ENCODE results near the gene MRAS.

Gene MRAS

DNA sequence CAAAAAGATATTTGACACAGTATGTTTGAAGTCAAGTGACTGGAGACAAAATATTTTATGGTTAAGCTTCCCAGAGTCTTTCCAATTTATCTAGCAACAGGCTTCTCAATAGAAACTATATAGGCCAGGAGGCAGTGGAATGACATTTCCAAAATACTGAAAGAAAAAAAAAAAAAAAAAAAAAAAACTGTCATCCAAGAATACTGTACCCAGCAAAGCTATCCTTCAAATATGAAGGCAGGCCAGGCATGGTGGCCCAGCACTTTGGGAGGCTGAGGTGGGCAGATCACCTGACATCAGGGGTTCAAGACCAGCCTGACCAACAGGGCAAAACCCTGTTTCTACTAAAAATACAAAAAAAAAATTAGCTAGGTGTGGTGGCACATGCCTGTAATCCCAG lies 39.6 kb upstream of the MRAS start:
- Histone ChIP-seq H2AFZ (ENCODE audit: low read depth) (no peak overlapping the region), H3K4me2 (no peak overlapping the region), H3K4me1 (ENCODE audit: low read depth, poor library complexity, severe bottlenecking) (no peaks in the 10 kb centered on the region), H3K79me2 (ENCODE audit: insufficient read depth, low read depth) (no peaks in the 10 kb centered on the region), H4K20me1 (ENCODE audit: insufficient read depth) (no peaks in the 10 kb centered on the region), H3K36me3 (ENCODE audit: insufficient read depth) (no peaks in the 10 kb centered on the region), H3K27ac (no peak overlapping the region), H3K9ac (no peak overlapping the region), H3K4me3 (IDR thresholded peaks at IDR 0.05; ENCODE audit: insufficient read depth, low read depth, low read length) (no peak overlapping the region), H3K27me3 (ENCODE audit: insufficient read depth, low read depth) (no peaks in the 10 kb centered on the region)
- TF ChIP-seq, protein P1, sequence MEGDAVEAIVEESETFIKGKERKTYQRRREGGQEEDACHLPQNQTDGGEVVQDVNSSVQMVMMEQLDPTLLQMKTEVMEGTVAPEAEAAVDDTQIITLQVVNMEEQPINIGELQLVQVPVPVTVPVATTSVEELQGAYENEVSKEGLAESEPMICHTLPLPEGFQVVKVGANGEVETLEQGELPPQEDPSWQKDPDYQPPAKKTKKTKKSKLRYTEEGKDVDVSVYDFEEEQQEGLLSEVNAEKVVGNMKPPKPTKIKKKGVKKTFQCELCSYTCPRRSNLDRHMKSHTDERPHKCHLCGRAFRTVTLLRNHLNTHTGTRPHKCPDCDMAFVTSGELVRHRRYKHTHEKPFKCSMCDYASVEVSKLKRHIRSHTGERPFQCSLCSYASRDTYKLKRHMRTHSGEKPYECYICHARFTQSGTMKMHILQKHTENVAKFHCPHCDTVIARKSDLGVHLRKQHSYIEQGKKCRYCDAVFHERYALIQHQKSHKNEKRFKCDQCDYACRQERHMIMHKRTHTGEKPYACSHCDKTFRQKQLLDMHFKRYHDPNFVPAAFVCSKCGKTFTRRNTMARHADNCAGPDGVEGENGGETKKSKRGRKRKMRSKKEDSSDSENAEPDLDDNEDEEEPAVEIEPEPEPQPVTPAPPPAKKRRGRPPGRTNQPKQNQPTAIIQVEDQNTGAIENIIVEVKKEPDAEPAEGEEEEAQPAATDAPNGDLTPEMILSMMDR (conservative IDR thresholded peaks at IDR 0.05; ENCODE audit: low read depth, low read length): no peak

DNA sequence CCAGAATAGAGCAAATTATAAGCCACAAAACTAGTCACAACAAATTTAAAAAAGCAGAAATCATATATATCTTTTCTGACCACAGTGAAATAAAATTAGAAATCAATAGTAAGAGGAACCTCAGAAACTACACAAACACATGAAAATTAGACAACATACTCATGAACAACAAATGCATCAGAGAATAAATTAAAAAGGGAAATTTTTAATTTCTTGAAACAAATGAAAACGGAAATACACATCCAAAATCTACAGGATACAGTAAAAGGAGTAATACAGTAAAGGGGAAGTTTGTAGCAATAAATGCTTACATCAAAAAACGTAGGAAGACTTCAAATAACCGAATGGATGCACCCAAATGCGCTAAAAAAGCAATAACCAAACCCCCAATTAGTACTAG lies 37.9 kb upstream of the MRAS start:
- Histone ChIP-seq H3K27ac (no peak overlapping the region), H2AFZ (ENCODE audit: low read depth) (no peak overlapping the region), H3K36me3 (ENCODE audit: insufficient read depth) (no peaks in the 10 kb centered on the region), H3K4me3 (IDR thresholded peaks at IDR 0.05; ENCODE audit: insufficient read depth, low read depth, low read length) (no peak overlapping the region), H3K79me2 (ENCODE audit: insufficient read depth, low read depth) (no peaks in the 10 kb centered on the region), H3K27me3 (ENCODE audit: insufficient read depth, low read depth) (no peaks in the 10 kb centered on the region), H3K9ac (no peak overlapping the region), H4K20me1 (ENCODE audit: insufficient read depth) (no peaks in the 10 kb centered on the region), H3K4me2 (no peak overlapping the region), H3K4me1 (ENCODE audit: low read depth, poor library complexity, severe bottlenecking) (no peaks in the 10 kb centered on the region)
- TF ChIP-seq, protein P1 (conservative IDR thresholded peaks at IDR 0.05; ENCODE audit: low read depth, low read length): no peak

DNA sequence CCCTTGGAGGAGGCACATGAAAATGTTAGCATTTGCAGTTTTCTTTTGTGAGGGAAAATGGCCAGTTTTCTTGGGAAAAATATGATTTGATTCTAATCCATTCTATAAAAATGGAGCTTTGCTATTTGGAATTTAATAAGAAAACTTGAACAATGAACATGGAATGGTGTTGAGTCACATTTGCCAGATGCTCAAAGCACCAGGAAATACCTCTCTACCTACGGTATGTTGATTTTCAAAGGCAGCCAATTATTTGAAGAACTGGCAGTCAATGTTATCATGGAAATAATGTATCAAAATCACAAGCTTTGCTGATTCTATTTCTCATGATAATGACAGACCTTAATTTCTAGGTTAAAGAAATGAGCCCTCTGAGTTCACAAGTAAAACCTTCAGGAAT lies 33.6 kb upstream of the MRAS start:
- Histone ChIP-seq H2AFZ (ENCODE audit: low read depth) (no peak overlapping the region), H3K27ac (no peak overlapping the region), H3K9ac (no peak overlapping the region), H3K79me2 (ENCODE audit: insufficient read depth, low read depth) (no peaks in the 10 kb centered on the region), H3K27me3 (ENCODE audit: insufficient read depth, low read depth) (no peaks in the 10 kb centered on the region), H4K20me1 (ENCODE audit: insufficient read depth) (no peaks in the 10 kb centered on the region), H3K4me2 (no peak overlapping the region), H3K4me1 (ENCODE audit: low read depth, poor library complexity, severe bottlenecking) (no peaks in the 10 kb centered on the region), H3K36me3 (ENCODE audit: insufficient read depth) (no peaks in the 10 kb centered on the region), H3K4me3 (IDR thresholded peaks at IDR 0.05; ENCODE audit: insufficient read depth, low read depth, low read length) (no peak overlapping the region)
- TF ChIP-seq, protein P1 (conservative IDR thresholded peaks at IDR 0.05; ENCODE audit: low read depth, low read length): no peak

DNA sequence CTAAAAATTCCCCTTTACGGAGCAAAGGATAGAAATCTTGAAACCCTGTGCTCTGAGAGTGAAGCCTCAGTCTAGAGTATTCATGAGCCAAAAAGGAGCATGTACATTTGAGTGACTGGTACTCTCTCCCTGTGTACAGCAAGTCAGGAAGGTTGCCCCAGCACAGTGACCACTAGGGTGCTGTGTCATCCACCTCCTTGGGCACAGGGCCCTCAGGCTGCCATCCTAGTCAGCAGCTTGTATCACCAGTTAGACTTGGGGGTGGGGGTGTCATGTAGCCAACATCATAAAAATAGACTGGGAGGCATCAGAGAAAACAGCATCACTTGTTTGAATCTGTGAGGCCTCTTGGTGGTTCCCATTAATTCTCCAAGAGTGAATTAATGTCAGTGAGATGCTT lies 30.7 kb upstream of the MRAS start:
- Histone ChIP-seq H3K79me2 (ENCODE audit: insufficient read depth, low read depth) (no peaks in the 10 kb centered on the region), H3K4me3 (IDR thresholded peaks at IDR 0.05; ENCODE audit: insufficient read depth, low read depth, low read length) (no peak overlapping the region), H3K27me3 (ENCODE audit: insufficient read depth, low read depth) (no peaks in the 10 kb centered on the region), H3K9ac (no peak overlapping the region), H2AFZ (ENCODE audit: low read depth) (no peak overlapping the region), H3K4me1 (ENCODE audit: low read depth, poor library complexity, severe bottlenecking) (no peaks in the 10 kb centered on the region), H3K36me3 (ENCODE audit: insufficient read depth) (no peaks in the 10 kb centered on the region), H4K20me1 (ENCODE audit: insufficient read depth) (no peaks in the 10 kb centered on the region), H3K27ac (no peak overlapping the region), H3K4me2 (no peak overlapping the region)
- TF ChIP-seq, protein P1 (conservative IDR thresholded peaks at IDR 0.05; ENCODE audit: low read depth, low read length): no peak

DNA sequence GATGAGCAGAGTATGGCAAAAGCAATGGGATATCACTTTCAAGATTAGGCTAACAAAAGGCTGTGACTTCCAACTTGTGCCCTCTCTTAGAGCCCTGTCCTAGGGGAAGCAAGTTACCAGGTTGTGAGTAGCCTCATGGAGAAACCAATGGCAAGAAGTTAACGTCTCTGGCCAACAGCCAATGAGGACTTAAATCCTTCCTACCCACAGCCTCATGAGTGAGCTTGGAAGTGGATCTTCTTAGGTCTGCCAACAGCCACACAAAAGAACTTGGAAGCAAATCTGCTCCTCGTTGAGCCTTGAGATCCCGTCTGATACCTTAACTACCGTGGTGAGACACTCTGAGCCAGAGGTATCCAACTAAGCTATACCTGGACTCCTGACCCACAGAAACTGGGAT lies 24.4 kb upstream of the MRAS start:
- H3K4me2 ChIP-seq: no peak overlapping the region
- no peaks in the 10 kb centered on the region for H4K20me1 ChIP-seq (ENCODE audit: insufficient read depth)
- no peak overlapping the region for H2AFZ ChIP-seq (ENCODE audit: low read depth)
- no peak overlapping the region for H3K27ac ChIP-seq
- H3K4me1 ChIP-seq (ENCODE audit: low read depth, poor library complexity, severe bottlenecking): peaks cover 11% of the 10 kb centered on the region
- no peaks in the 10 kb centered on the region for H3K27me3 ChIP-seq (ENCODE audit: insufficient read depth, low read depth)
- TF ChIP-seq, protein P1 (conservative IDR thresholded peaks at IDR 0.05; ENCODE audit: low read depth, low read length): no peak
- no peak overlapping the region for H3K9ac ChIP-seq
- H3K36me3 ChIP-seq (ENCODE audit: insufficient read depth): no peaks in the 10 kb centered on the region
- H3K4me3 ChIP-seq (IDR thresholded peaks at IDR 0.05; ENCODE audit: insufficient read depth, low read depth, low read length): no peak overlapping the region
- H3K79me2 ChIP-seq (ENCODE audit: insufficient read depth, low read depth): no peaks in the 10 kb centered on the region

All from KMS-11 (cell line).